GM18508 (cell line): ENCODE results near the gene GRIPAP1.
"Not testable (repeated sequence)": the region's sequence is repeated elsewhere in the genome, so short reads cannot be mapped to it uniquely, and the experiment has no call there.

Experiments used
- ATAC-seq: cut with Tn5 transposase; IDR thresholded peaks from one replicate; pipeline ENCODE4 v1.9.1; 2021; ENCODE audit warnings: moderate number of reproducible peaks; ENCODE audit not compliant: insufficient read depth, unreplicated experiment

The GRIPAP1 gene

GRCh38 chrX:48998391-48998790, 3.7 kb downstream of the GRIPAP1 start:
- ATAC-seq = no peak

- no peak for ATAC-seq
Observed at GRCh38 chrX:48997865-48998264, 4.2 kb downstream of the GRIPAP1 start.

GRCh38 chrX:48997455-48997854, 4.6 kb downstream of the GRIPAP1 start:
- no peak for ATAC-seq

GRCh38 chrX:48996969-48997368, 5.1 kb downstream of the GRIPAP1 start:
- no peak for ATAC-seq

- no peak for ATAC-seq
Observed at GRCh38 chrX:48992341-48992740, 9.7 kb downstream of the GRIPAP1 start.

- no peak for ATAC-seq
Observed at GRCh38 chrX:48989483-48989882, 12.6 kb downstream of the GRIPAP1 start.

GRCh38 chrX:48983896-48984295, 18.2 kb downstream of the GRIPAP1 start:
- no peak for ATAC-seq

GRCh38 chrX:48983081-48983480, 19.0 kb downstream of the GRIPAP1 start:
- no peak for ATAC-seq

GRCh38 chrX:48981178-48981577, 20.9 kb downstream of the GRIPAP1 start:
- ATAC-seq = no peak

- ATAC-seq = not testable (repeated sequence)
Observed at GRCh38 chrX:48980341-48980740, 21.7 kb downstream of the GRIPAP1 start.

- no peak for ATAC-seq
Observed at GRCh38 chrX:48978226-48978625, 23.8 kb downstream of the GRIPAP1 start.

GRCh38 chrX:48976086-48976485, 26.0 kb downstream of the GRIPAP1 start:
- no peak for ATAC-seq

- ATAC-seq = no peak
Observed at GRCh38 chrX:48975541-48975940, 26.5 kb downstream of the GRIPAP1 start.

GRCh38 chrX:48975041-48975440, 27.0 kb downstream of the GRIPAP1 start:
- no peak for ATAC-seq

- no peak for ATAC-seq
Observed at GRCh38 chrX:48974574-48974973, 27.5 kb downstream of the GRIPAP1 start.

GRCh38 chrX:48974033-48974432, 28.0 kb downstream of the GRIPAP1 start:
- ATAC-seq = no peak

GRCh38 chrX:48972220-48973164, 29.6 kb downstream of the GRIPAP1 start:
- ATAC-seq = no peak

GRCh38 chrX:48971249-48972219, 30.5 kb downstream of the GRIPAP1 start, which contains the start of gene KCND1:
KCND1 (minus strand) TSS chrX:48971844; CDS start chrX:48970271, 1,573 bp downstream.
- no peak for ATAC-seq

- ATAC-seq = no peak
Observed at GRCh38 chrX:48969471-48969870, 32.6 kb downstream of the GRIPAP1 start.

GRCh38 chrX:48968377-48968776, 33.7 kb downstream of the GRIPAP1 start:
- ATAC-seq = no peak
